ENCODE measurements around the gene PLAGL2.

DNA sequence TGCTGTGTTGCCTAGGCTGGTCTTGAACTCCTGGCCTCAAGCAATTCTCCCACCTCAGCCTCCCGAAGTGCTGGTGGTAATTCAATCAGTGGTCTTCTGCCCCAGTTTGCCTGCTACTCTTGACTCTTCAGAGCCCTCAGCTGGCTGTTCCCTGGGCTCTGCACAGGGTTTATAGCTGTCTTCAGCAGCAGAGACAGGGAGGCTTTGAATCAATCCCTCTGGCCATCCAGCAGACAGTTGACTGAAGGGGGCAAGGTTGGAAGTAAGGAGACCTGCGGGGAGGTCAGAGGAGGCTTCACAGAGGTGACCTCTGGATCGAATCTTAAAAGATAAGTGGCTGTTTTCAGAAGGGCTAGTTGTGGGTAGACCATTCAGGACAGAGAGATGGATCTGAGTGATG, 43.9 kb upstream of the PLAGL2 start:
- TF ChIP-seq, protein P1, sequence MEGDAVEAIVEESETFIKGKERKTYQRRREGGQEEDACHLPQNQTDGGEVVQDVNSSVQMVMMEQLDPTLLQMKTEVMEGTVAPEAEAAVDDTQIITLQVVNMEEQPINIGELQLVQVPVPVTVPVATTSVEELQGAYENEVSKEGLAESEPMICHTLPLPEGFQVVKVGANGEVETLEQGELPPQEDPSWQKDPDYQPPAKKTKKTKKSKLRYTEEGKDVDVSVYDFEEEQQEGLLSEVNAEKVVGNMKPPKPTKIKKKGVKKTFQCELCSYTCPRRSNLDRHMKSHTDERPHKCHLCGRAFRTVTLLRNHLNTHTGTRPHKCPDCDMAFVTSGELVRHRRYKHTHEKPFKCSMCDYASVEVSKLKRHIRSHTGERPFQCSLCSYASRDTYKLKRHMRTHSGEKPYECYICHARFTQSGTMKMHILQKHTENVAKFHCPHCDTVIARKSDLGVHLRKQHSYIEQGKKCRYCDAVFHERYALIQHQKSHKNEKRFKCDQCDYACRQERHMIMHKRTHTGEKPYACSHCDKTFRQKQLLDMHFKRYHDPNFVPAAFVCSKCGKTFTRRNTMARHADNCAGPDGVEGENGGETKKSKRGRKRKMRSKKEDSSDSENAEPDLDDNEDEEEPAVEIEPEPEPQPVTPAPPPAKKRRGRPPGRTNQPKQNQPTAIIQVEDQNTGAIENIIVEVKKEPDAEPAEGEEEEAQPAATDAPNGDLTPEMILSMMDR (optimal IDR thresholded peaks at IDR 0.05 in 1 of 3, IDR thresholded peaks at IDR 0.05 in 1 of 3, conservative IDR thresholded peaks at IDR 0.05 in 1 of 3; ENCODE audit: extremely low read depth in 1 of 3, insufficient read depth in 2 of 3, low read length in 3 of 3) = no peak
- no peak for TF ChIP-seq EZH2 (IDR thresholded peaks at IDR 0.05; ENCODE audit: low read length)
